Stimulated activated CD8-positive, alpha-beta memory T cell treated with anti-CD3 and anti-CD28 coated beads, Interleukin-15, amount 100 ng/mL, for 1 hour (primary cell): ENCODE measurements around the gene GJA9.
"Not testable (repeated sequence)": the region's sequence is repeated elsewhere in the genome, so short reads cannot be mapped to it uniquely, and the experiment has no call there.

Experiments used
- DNase-seq: peaks from one replicate; pipeline ENCODE4 v3.0.0-alpha.2; 2020; ENCODE audit warnings: low read depth

The GJA9 gene

DNA sequence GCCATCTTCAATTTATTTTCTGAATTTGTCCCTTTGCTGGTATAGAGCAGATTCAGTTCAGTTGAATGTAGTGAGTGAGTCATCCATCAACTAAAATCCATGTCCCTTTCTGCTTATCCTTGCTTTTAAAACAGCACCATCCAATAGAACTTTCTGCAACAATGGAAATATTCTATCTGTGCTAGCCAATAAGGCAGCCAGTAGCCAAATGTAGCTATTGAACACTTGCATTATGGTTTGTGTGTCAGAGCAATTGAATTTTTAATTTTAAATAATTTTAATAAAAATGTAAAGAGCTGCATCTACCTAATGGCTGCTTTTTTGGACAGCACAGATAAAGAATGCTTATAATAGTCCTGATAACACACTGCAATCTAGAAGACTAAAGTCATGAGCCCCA, at the start of gene GJA9:
Gene GJA9 (minus strand): TSS at position 101 of the 400 bp plus-strand sequence. CDS start 5,489 bp downstream, outside the sequence.
- no peak for DNase-seq

- DNase-seq = no peak
Measured at GRCh38 chr1:38929476-38929875, 48.1 kb upstream of the GJA9 start.

GRCh38 chr1:38929054-38929453, 47.7 kb upstream of the GJA9 start:
- DNase-seq = no peak

DNA sequence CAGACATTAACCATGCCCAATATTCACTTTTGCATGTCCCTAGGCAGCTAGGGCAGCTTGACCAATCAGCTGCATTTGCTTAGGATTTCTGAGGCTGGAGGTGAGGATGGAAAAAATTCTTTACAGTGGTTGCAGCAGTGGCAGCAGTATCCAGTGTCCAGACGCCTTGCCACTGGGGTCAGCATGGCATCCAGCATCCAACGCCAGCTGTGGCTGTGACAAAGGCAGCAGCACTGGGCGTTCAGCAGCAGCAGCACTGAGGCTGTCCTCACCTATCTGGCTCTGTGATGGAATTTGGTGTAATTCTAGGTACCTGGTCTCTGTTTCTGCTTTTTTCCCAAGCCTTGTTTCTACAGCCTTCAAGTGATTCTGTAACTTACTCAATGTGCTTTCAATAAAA, 44.7 kb upstream of the GJA9 start:
- no peak for DNase-seq

- no peak for DNase-seq
Measured at GRCh38 chr1:38925391-38925790, 44.0 kb upstream of the GJA9 start.

DNA sequence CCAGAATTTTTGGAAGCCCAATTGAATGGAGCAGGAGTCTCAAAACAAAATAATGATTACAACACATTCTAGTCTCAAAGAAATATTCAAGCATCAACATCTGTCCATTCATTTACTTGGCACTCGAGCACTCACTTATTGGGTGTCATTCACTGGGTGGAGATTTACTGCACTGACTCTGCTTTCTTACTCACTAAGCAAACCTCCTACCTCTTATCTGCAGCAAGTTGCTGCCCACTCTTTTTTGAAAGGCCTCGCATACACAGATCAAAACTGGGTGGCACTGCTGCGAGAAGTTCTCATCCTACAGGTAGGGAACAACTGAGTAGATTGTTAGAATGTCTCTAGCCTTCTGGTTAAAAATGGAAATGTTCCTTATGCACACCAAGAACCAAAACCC, 42.2 kb upstream of the GJA9 start:
- no peak for DNase-seq

DNA sequence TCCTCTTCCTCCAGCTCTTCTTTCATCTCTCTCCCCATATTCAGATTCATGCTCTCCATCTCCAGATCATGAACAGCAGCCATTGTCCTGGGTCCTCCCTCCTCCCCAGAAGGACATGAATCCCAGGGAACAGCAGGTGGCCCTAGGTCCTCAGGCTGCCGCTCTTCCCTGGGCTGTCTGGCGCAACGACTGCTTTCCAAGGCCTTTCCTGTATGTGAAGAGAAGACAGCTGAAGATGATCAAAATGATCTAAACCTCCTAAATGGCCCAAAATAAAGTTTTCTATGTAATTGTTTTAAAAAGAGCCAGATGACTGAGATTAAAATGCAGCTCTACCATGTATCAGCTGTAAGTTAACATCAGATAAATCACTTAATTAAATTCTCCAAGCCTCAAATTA, 37.7 kb upstream of the GJA9 start:
- no peak for DNase-seq

DNA sequence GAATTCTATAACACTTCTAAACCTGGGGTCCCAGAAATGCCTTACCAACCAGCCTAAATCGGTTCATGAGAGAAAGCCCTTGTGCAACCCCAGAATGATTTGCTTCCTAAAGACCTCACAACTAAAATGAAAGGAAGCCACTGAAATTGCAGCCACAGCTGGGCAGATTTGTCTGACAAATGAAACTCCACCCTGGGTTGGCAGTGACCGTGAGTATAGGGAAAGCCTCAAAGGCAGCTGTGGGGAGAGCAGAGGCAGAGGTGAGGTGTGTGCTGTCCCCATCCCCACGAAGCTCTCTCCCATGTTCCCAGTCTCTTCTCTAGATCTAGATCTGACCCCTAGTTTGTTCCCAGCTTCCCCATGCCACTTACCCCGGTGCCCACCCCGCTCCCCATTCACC, 37.2 kb upstream of the GJA9 start:
- DNase-seq = no peak

- no peak for DNase-seq
Measured at GRCh38 chr1:38917772-38918171, 36.4 kb upstream of the GJA9 start.

DNA sequence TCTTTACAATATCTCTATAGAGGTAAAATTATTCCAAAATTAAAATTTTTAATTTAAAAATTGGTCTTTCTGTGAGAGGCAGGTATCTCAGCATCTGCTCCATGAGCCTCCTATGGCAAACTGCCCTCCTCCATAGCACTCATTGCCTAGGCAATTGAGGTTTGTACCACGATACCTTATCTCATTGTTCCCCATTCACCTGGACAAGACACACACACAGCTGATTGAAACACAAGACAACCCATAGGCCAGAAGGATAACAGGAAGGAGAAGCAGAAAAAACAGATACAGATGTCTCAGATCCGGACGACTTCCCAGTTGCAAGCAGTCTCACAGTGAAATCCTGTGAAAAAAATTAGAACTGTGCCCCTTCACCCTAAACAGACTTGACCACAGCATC, 36.0 kb upstream of the GJA9 start:
- DNase-seq = no peak

DNA sequence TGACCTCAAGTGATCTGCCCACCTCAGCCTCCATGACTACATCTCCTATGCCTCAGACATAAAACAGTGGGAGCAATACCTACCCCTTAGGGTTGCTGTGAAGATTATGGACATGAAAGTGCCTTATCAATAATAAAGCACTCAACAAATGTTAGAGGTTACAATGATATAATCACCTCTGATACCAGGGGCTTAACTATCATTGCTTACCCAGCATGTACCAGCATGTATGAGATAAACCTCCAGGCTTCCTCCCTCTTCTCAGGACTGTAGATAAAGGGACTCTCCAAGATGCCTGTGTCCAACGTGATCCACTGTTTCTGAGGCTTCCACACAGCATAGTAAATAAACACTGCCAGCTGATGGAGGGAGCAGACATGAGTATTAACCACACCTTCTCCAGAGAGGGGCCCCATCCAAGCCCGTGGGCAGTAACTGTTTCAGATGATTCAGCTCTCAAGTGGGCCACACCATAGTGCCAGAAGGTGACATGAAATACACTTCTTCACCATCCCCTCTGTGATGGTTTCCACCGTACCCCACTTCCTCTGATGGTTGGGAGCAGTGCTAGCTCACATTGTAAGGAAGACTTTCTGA, 34.1 kb upstream of the GJA9 start:
- no peak for DNase-seq

GRCh38 chr1:38914908-38915307, 33.5 kb upstream of the GJA9 start:
- not testable (repeated sequence) for DNase-seq

DNA sequence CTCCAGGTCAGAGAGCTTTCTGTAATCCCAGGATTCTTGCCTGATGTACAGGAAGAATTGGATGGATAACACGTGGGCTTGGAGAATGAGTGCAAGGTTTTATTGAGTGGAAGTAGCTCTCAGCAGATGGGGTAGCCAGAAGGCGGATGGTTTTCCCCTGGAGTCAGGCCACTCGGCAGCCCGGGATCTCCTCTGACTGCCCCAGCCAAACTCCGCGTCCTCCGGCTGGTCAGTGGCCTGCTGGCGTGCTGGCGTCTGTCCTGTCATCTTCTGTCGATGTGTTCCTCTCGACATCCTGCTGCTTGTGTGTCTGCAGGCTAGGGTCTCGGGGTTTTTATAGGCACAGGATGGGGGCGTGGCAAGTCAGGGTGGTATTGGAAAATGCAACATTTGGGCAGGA, 27.4 kb upstream of the GJA9 start:
- no peak for DNase-seq

GRCh38 chr1:38905985-38906384, 24.6 kb upstream of the GJA9 start:
- DNase-seq = no peak

DNA sequence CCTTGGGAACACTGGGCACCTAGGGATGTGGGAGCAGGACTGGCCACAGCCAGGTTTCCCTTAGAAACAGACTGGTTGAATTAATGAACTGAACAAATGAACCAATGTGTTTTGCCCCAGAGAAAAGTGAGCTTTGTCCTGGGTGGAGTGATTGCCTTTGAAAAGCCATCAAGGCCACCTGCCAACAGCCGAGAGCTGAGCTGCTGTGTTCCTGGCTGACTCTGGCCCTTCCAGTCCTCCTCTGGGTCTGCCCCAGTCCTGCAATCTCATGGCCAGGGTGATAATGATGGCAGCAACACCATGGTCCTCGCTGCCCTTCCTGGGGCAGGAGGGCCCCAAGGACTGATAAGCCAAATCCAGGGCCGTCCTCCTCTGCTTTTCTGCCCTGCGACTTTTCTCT, 18.2 kb upstream of the GJA9 start:
- DNase-seq = no peak

GRCh38 chr1:38898653-38899230, 17.4 kb upstream of the GJA9 start:
- no peak for DNase-seq

GRCh38 chr1:38896169-38896568, 14.8 kb upstream of the GJA9 start:
- no peak for DNase-seq

DNA sequence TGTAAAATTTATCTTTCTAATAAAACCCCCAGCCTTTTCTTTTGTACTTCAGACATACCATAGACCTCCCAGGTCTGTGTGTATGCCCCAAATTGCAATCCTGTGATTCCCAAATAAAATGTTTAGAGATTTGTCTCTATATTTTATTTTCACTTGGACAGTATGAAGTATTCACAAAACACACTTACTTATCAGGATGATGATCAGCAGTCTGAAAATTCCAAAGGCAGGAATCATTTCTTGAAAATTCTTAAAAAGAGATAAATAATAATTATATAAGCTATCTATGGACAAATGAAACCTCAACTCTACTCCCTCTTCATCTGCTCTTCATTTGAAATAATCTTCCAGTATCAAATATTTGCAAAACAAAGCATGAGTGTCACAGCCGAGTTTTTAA, 11.6 kb upstream of the GJA9 start:
- DNase-seq = no peak

DNA sequence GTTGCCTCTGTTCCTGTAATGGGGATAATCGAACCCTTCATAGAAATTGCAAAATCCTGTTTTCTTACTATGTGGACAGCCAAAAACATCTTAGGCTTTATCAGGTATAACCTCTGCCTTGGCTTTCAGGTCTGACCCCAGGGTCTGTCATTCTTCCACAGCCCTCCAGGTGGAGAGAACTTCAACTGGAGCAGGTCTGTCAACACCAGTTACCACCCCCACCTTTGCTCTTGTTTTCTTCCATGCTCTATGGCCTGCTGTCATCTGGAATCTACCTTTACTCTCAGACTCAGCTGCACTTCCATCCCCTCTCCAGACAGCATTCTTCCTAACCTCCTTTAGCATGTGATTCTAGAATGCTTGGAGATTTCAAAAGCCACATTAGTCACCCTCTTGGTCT, 10.4 kb upstream of the GJA9 start:
- DNase-seq = no peak

GRCh38 chr1:38889589-38889988, 8.2 kb upstream of the GJA9 start:
- DNase-seq = no peak

DNA sequence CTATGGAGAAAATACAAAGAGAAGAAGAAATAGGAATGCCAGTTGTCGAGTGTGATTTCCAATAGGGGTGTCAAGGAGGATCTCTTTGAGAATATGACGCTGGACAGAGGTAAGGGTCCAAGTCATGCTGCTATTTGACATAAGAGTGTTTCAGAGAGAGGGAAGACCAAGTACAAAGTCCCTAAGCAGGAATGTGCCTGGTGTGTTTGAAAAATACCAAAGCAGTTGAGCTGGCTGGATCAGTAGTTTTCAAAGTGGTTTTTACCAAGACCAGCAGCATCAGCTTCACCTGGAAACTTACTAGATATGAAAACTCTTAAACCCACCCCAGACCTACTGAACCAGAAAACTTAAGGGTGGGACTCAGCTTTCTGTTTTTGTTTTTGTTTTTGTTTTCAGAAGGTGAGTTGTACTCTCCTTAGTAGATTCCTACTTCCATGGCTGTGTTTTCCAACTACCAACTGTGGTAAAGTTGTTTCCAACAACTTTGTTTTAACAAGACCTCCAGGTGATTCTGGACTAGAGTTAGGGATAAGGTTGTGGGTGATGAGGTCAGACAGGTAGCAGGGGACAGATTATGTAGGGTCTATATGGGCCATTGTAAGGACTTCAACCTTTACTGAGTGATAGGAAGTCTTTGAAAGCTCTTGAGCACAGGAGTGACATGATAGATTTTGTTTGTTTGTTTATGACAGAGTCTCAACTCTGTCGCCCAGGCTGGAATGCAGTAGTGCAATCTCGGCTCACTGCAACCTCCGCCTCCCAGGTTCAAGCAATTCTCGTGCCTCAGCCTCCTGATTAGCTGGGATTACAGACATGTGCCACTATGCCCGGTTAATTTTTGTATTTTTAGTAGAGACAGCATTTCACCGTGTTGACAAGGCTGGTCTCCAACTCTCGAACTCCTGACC, 7.3 kb upstream of the GJA9 start:
- DNase-seq = no peak

GRCh38 chr1:38885092-38885491, 3.7 kb upstream of the GJA9 start:
- no peak for DNase-seq

DNA sequence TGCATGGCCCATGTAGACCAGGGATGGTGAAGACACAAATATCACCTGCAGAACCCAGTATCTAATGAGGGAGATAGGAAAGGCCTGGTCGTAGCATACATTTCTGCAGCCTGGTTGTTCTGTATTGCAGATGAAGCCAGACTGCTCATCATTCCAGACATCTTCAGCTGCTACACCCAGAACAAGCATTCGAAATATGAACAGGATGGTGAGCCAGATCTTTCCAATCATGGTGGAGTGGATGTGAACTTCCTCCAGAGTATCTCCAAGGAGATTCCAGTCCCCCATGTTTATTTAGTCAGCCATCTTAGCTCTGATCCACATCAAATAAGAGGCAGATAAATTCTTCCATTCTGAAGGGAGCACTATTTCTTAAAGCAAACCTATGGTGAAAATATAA, 5.6 kb downstream of the GJA9 start:
- no peak for DNase-seq
